ENCODE measurements around the gene SYMPK.
"Not testable (repeated sequence)": the region's sequence is repeated elsewhere in the genome, so short reads cannot be mapped to it uniquely, and the experiment has no call there.

The SYMPK gene

DNA sequence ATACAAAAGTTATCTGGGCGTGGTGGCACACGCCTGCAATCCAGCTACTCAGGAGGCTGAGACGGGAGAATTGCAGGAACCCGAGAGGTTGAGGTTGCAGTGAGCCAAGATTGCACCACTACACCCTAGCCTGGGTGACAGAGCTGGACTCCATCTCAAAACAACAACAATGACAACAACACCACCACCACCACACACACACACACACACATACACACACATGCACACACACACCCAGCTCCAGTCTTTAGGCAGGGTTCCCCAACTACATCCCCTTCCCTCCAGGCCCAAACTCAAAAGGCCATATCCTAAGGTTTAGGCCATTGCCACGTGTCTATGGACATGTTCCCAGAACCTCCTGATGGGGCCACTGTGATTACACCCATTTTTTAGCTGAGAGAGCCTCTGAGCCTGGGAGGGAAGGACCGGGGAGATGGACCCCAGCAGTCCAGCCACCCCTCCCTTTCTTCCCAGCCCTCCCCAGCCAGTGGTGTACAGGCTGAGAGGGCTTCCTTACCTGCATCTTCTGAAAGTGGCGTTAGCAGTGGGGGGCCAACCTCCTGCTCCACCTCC is 61.3 kb downstream of the SYMPK start:
- no peak for DNase-seq

GRCh38 chr19:45800070-45800553 is 62.8 kb downstream of the SYMPK start:
- no peak for DNase-seq

DNA sequence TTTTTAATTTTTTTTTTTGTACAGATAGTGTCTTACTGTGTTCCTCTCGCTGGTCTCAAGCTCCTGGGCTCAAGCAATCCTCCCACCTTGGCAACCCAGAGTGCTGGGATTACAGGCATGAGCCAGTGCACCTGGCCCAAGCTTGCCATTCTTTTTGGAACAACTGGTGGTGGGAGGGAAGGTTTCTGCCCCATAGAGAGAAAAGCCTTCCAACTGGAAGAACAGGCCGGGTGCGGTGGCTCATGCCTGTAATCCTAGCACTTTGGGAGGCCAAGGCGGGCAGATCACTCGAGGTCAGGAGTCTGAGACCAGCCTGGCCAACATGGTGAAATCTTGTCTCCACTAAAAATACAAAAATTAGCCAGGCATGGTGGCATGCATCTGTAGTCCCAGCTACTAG is 63.4 kb downstream of the SYMPK start:
- not testable (repeated sequence) for DNase-seq

DNA sequence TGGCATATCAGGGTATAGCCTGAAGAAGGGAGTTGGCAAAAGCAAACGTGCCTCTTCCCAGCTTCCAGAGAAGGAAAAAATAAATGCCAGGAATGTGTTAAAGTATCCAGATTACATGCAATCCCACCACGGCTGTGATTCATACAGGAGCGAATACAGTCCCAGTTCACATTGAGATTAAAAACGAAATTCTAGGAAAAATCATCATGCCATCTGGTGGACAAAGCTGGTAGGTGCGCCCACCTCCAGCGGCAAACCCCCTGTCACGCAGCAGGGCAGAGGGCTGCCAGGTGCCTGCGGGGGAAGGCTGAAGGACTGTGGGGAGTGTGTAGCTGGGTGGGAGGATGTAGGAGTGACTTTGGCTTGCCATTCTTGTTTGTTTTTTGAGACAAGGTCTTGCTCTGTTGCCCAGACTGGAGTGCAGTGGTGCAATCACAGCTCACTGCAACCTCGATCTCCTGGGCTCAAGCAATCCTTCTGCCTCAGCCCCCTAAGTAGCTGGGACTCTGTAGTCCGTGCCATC is 63.9 kb downstream of the SYMPK start:
- DNase-seq, result peak; percentile 23 to 69 (median 50)

GRCh38 chr19:45794627-45795026 is 68.3 kb downstream of the SYMPK start:
- DNase-seq, result no peak

GRCh38 chr19:45793876-45794275 is 69.1 kb downstream of the SYMPK start:
- no peak for DNase-seq

GRCh38 chr19:45793178-45793564 is 69.8 kb downstream of the SYMPK start:
- DNase-seq, result no peak

- peak; percentile 96 to 98 (median 96) for DNase-seq
Measured at GRCh38 chr19:45792470-45793177, 70.3 kb downstream of the SYMPK start, which contains the start of gene DMWD. TSS of gene DMWD (minus strand) at chr19:45792845. CDS start at chr19:45792756, 89 bp downstream.

DNA sequence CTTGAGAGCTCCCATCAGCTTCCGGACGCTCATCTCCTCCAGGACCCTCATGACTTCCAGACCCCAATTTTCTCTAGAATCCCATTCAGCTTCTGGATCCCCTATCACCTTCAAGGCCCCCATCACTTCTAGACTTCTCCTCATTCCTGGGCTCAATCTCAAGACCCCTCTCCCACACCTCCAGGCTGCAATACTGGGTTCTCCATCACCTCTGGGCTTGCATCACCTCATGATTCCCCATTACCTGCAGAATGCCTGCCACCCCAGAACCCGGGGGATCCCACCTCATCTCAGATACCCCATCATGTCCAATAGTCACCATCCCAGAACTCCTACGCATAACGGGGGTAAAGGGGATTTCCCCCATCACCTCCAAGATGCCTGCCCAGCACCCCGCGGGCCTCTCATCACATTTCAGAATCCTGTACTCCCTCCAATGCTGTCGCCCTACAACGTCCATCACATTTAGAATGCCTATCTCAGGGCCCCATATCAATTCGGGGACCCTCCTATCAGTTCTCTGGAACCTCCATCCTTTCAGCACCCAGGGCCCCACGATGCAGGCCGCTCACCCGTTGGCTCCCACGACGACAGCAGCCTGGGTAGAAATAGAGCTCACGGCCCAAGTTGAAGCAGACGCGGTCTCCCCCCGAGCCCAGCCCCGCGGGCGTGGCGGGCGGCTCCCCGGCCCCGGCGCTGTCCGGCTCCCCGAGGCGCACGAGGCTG is 71.0 kb downstream of the SYMPK start:
- peak in 1 of 6 experiments; percentile 47 for DNase-seq

- DNase-seq, result peak in 3 of 6 experiments; percentile 10 to 59 (median 46)
Measured at GRCh38 chr19:45790942-45791341, 72.0 kb downstream of the SYMPK start.

GRCh38 chr19:45789035-45789786 is 73.7 kb downstream of the SYMPK start:
- DNase-seq, result no peak

DNA sequence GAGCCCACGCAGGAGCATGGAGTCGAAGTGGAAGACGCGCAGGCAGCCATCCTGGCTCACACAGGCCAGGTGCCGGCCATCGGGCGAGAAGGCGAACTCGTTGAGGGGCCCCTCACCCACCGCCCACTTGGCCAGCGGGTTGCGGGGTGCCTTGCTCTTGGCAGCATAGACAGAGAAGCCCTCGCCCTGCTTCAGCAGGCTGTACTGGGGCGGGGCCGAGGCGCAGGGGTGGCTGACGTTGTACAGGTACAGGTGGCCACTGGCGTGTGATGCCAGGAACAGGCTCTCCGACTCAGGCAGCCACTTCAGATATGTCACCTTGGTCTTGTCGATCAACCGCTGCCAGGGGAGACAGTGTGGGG is 76.4 kb downstream of the SYMPK start:
- no peak for DNase-seq

- no peak for DNase-seq
Measured at GRCh38 chr19:45785781-45786532, 77.0 kb downstream of the SYMPK start.

GRCh38 chr19:45785097-45785496 is 77.8 kb downstream of the SYMPK start:
- DNase-seq, result no peak

- DNase-seq, result no peak
Measured at GRCh38 chr19:45784096-45784495, 78.9 kb downstream of the SYMPK start.

DNA sequence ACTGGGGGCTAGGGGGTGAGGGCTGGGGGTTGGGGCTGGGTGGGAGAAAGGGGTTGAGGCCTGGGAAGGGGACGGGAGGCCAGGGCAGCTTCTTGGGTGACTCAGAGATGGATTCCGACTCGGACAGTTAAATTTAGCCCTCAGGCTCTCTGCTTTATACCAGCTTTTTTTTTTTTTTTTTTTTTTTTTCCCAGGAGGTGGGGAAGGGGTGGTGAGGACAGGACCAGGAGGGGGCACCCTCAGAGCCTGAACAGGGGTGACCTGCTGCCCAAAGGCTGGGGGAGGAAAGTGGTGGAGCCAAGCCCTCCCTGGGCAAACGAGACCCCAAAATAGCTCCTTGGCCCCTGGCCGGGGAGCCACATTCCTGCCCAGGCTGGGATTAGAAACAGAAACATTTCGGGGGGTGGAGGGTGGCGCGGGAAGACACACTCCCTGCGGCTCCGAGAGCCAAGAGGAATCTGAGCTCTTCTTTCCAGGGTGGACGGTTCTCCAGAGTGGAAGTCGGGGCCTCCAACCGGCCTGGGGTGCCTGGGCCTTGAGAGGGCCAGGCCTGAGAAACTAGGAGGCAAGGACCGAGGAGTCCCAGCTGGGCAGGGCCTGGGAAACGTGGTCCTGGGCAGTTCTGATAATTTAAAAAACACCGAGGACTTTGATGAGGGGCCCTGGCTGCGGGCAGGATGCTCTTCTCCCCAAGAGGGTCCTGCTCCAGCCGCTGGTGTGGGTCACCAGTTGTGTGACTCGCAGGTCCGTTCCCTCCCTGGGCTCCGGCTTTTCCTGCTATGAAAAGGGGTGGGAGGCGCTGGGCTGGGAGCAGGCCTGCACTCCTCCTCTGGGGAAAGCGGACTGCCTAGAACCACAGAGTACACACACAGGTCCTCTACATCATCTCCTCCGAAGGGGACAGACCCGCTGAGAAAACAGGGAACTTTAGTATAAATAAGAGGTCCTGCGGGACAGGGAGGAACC is 79.8 kb downstream of the SYMPK start:
- no peak for DNase-seq

- no peak for DNase-seq
Measured at GRCh38 chr19:45782162-45782691, 80.7 kb downstream of the SYMPK start, which contains the start of gene DMPK. TSS of gene DMPK (minus strand) at chr19:45782490. CDS start at chr19:45782352, 138 bp downstream.

DNA sequence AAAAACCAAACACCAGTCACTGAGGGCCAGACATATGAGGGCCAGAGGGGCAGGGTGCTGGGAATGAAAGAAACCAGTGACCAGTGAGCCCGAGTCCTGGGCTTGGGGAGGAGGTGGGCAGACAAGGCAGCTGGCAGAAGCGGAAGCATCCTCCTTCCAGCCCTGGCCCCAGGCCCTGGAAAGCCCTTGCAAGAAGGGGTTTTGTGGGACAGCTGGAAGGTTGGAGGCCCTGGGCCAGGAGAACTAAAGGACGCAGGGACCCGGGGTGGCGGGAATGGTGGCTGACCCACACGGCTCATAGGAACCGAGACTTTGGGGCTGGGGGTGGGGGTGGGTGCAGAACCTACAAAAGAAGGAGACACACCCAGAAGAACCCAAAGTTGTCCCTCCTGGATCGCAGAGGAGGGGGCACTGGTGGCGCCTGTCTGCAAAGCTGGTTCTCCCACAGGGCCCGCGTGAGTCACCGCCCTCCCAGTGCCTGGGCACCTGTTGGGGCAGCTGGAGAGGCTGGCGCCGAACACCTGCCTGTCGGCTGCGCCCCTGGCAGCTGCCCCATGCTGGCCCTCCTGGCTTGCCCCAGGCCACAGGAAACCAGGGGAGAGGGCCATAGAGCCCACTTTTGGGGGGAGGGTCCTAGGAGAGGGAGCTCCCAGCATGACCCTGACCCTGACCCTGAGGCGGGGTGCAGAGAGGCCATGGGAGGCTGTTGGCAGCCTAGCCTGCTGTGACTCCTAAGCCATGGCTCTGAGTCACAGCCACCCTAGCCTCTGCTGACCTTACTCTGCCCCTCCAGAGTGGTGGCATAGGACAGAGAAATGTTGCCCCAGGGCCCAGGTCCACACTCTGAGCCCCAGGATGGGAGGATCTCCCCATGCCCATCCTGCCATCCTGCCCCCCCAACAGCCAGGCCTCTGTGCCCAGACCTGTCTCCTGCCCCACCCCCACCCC is 81.5 kb downstream of the SYMPK start:
- DNase-seq, result no peak
